A549 (cell line): Measurements from ENCODE around the gene LCE6A. TPM values are rescaled to one million over a fixed set of nuclear protein-coding genes. Genes with fewer than 3 reads are reported as not detected.

ENCODE experiments used
- ATAC-seq, 2 experiments: fragments of 200-7000 bp in 1 of 2; fragments of >200 bp in 1 of 2; cut with Nextera tagmentation in 1 of 2; cut with Tn5 transposase in 1 of 2; 3 replicates each; pipeline versions ENCODE4 v1.8.0 to v1.9.1; 2018 to 2020; ENCODE audit warnings: mild to moderate bottlenecking in 1 of 2, moderate library complexity in 1 of 2
- CTCF ChIA-PET: fragments of 300-600 bp; sonication (Branson Sonifier 250); formaldehyde crosslinking; extraction: SDS; loops from one replicate; lab custom pipeline; 2021; ENCODE audit warnings: antibody characterized with exemption, inconsistent platforms; lab: Yijun Ruan, JAX
- POLR2A ChIA-PET: fragments of 350-600 bp; formaldehyde crosslinking; extraction: SDS; loops from one replicate; lab custom pipeline; 2021; ENCODE audit warnings: antibody characterized with exemption, inconsistent platforms; lab: Yijun Ruan, JAX
- DNase-seq, 2 experiments: peaks; one replicate each; pipeline versions ENCODE4 v3.0.0 to v3.0.0-alpha.2; 2011 to 2016; ENCODE audit warnings: low read depth in 1 of 2, low spot score in 1 of 2
- FAIRE-seq: peaks from 2 replicates; lab custom pipeline; 2011; peaks lifted over from hg19 to GRCh38; lab: Jason Lieb, UNC
- H3K27ac ChIP-seq, 2 experiments: fragments of >200 bp; sonication (Bioruptor Twin); formaldehyde crosslinking; 3 replicates each; pipeline ENCODE4 v1.5.1; 2016 to 2017
- H3K4me1 ChIP-seq: fragments of >200 bp; sonication (Bioruptor Twin); formaldehyde crosslinking; 3 replicates; pipeline ENCODE4 v1.6.1; 2016
- H3K4me2 ChIP-seq: fragments of >200 bp; sonication (Bioruptor Twin); formaldehyde crosslinking; 3 replicates; pipeline ENCODE4 v1.6.1; 2016
- H3K4me3 ChIP-seq: fragments of >200 bp; sonication (Bioruptor Twin); formaldehyde crosslinking; 3 replicates; pipeline ENCODE4 v1.5.1; 2016
- H3K9me3 ChIP-seq: fragments of >200 bp; sonication (Bioruptor Twin); formaldehyde crosslinking; 3 replicates; pipeline ENCODE4 v1.6.1; 2016
- BCL3 ChIP-seq: fragments of >200 bp; sonication (Bioruptor Twin); formaldehyde crosslinking; IDR thresholded peaks from 3 replicates; pipeline ENCODE4 v1.6.1; 2016
- CBX2 ChIP-seq: fragments of 200-600 bp; sonication (generic); IDR thresholded peaks from 2 replicates; pipeline ENCODE4 v1.6.1; 2016; ENCODE audit warnings: low read depth, mild to moderate bottlenecking, borderline replicate concordance
- CEBPB ChIP-seq, 2 experiments: fragments of >200 bp in 1 of 2; sonication (Bioruptor Twin) in 1 of 2; formaldehyde crosslinking in 1 of 2; IDR thresholded peaks; 2 replicates each; pipeline ENCODE4 v1.6.1; 2012 to 2016
- CHD4 ChIP-seq: fragments of 200-600 bp; sonication (generic); IDR thresholded peaks from 2 replicates; pipeline ENCODE4 v1.6.1; 2016; ENCODE audit warnings: antibody characterized with exemption, mild to moderate bottlenecking, borderline replicate concordance
- EHF ChIP-seq: fragments of 250-450 bp; sonication (Bioruptor Pico); IDR thresholded peaks from 2 replicates; pipeline ENCODE4 v1.5.0; 2020; ENCODE audit warnings: mild to moderate bottlenecking
- EHMT2 ChIP-seq: fragments of 200-600 bp; sonication (generic); IDR thresholded peaks from 2 replicates; pipeline ENCODE4 v1.6.1; 2016; ENCODE audit warnings: antibody characterized with exemption, low read depth, mild to moderate bottlenecking, moderate library complexity
- ELK1 ChIP-seq: fragments of 150-350 bp; IDR thresholded peaks from 2 replicates; pipeline ENCODE4 v1.6.1; 2014; ENCODE audit warnings: low read depth, mild to moderate bottlenecking, low read length
- EP300 ChIP-seq, 2 experiments: fragments of >200 bp; sonication (Bioruptor Twin); formaldehyde crosslinking; IDR thresholded peaks; 2 replicates in 1 of 2; 3 replicates in 1 of 2; pipeline ENCODE4 v1.6.1; 2016 to 2017
- FOSL2 ChIP-seq, 2 experiments: fragments of 450-650 bp in 1 of 2; fragments of >200 bp in 1 of 2; sonication (Bioruptor Twin) in 1 of 2; formaldehyde crosslinking; IDR thresholded peaks; 2 replicates each; pipeline versions ENCODE4 v1.5.0 to v1.6.1; 2016 to 2020; ENCODE audit warnings: mild to moderate bottlenecking in 1 of 2, moderate library complexity in 1 of 2
- HEYL ChIP-seq: fragments of 250-450 bp; sonication (Bioruptor Pico); IDR thresholded peaks from 2 replicates; pipeline ENCODE4 v1.8.0; 2021; ENCODE audit warnings: mild to moderate bottlenecking, moderate library complexity
- HOXB5 ChIP-seq: fragments of 250-450 bp; sonication (Bioruptor Pico); IDR thresholded peaks from 2 replicates; pipeline ENCODE4 v1.5.0; 2020; ENCODE audit warnings: mild to moderate bottlenecking, moderate library complexity
- KDM5A ChIP-seq: fragments of 200-600 bp; sonication (generic); IDR thresholded peaks from 2 replicates; pipeline ENCODE4 v1.6.1; 2016; ENCODE audit warnings: antibody characterized with exemption, mild to moderate bottlenecking
- MAFK ChIP-seq: fragments of 450-650 bp; IDR thresholded peaks from 2 replicates; pipeline ENCODE4 v1.6.1; 2014; ENCODE audit not compliant: partially characterized antibody
- PBX3 ChIP-seq: IDR thresholded peaks from 2 replicates; pipeline ENCODE4 v1.6.1; 2012
- PHF8 ChIP-seq: fragments of 200-600 bp; sonication (generic); IDR thresholded peaks from 2 replicates; pipeline ENCODE4 v1.6.1; 2016; ENCODE audit warnings: low read depth, mild to moderate bottlenecking, antibody characterized with exemption, moderate library complexity, borderline replicate concordance
- POLR2A ChIP-seq: IDR thresholded peaks from 2 replicates; pipeline ENCODE4 v1.6.1; 2012; ENCODE audit warnings: mild to moderate bottlenecking, low read length
- POLR2AphosphoS2 ChIP-seq: conservative IDR thresholded peaks from 2 replicates; pipeline ENCODE4 v1.6.1; 2012; ENCODE audit warnings: low read length, improper control_type of control experiment, inconsistent platforms
- RAD21 ChIP-seq, 2 experiments: fragments of >200 bp in 1 of 2; sonication (Bioruptor Twin) in 1 of 2; formaldehyde crosslinking in 1 of 2; IDR thresholded peaks in 1 of 2; conservative IDR thresholded peaks in 1 of 2; 2 replicates in 1 of 2; 3 replicates in 1 of 2; pipeline ENCODE4 v1.6.1; 2012 to 2018; ENCODE audit warnings: inconsistent platforms in 1 of 2
- SREBF2 ChIP-seq: fragments of 450-650 bp; IDR thresholded peaks from 2 replicates; pipeline ENCODE4 v1.6.1; 2014; ENCODE audit warnings: mild to moderate bottlenecking, moderate library complexity
- TP53 ChIP-seq: fragments of 250-450 bp; sonication (Bioruptor Pico); IDR thresholded peaks from 2 replicates; pipeline ENCODE4 v1.5.0; 2021; ENCODE audit warnings: mild to moderate bottlenecking, moderate library complexity
- ZC3H11A ChIP-seq: fragments of 450-650 bp; IDR thresholded peaks from 2 replicates; pipeline ENCODE4 v1.6.1; 2014; ENCODE audit warnings: antibody characterized with exemption, mild to moderate bottlenecking
- ZNF302 ChIP-seq: fragments of 250-450 bp; sonication (Bioruptor Pico); IDR thresholded peaks from 2 replicates; pipeline ENCODE4 v1.9.0; 2021; ENCODE audit warnings: inconsistent platforms, mild to moderate bottlenecking, moderate library complexity
- WGBS: methylation state at CpG from one replicate; pipeline ENCODE4 v1.1.6; 2017; ENCODE audit errors: missing lambda C conversion rate; 5-methylcytosine and 5-hydroxymethylcytosine counted together
- polyA plus RNA-seq, 4 experiments: library from polyadenylated mRNA; depleted of rRNA in 3 of 4; stranded (reverse); fragments of >200 nt; fragmentation: RNase III in 1 of 4; extraction: RNeasy Plus Mini Kit Qiagen cat#74134 plus additional on column Dnase treatment in 1 of 4; gene quantifications; 2 replicates in 3 of 4; 3 replicates in 1 of 4; pipeline ENCODE4 v1.2.3, GENCODE V29; 2011 to 2017
- TF ChIP-seq, protein P1 (sequence below): IDR thresholded peaks from 2 replicates; pipeline ENCODE4 v1.6.1; 2012; ENCODE audit warnings: low read depth, borderline replicate concordance
- TF ChIP-seq, protein P2 (sequence below): fragments of 200-600 bp; sonication (generic); IDR thresholded peaks from 2 replicates; pipeline ENCODE4 v1.6.1; 2016; ENCODE audit warnings: antibody characterized with exemption, mild to moderate bottlenecking, moderate library complexity
- TF ChIP-seq, protein P3 (sequence below): fragments of 450-650 bp; IDR thresholded peaks from 2 replicates; pipeline ENCODE4 v1.6.1; 2014; ENCODE audit warnings: antibody characterized with exemption
- TF ChIP-seq, protein P4 (sequence below): fragments of >200 bp; sonication (Bioruptor Twin); formaldehyde crosslinking; IDR thresholded peaks from 2 replicates; pipeline ENCODE4 v1.6.1; 2016

The LCE6A gene
- polyA plus RNA-seq, 2 of the 4 experiments (the other 2 are of a cell fraction): not detected

DNA sequence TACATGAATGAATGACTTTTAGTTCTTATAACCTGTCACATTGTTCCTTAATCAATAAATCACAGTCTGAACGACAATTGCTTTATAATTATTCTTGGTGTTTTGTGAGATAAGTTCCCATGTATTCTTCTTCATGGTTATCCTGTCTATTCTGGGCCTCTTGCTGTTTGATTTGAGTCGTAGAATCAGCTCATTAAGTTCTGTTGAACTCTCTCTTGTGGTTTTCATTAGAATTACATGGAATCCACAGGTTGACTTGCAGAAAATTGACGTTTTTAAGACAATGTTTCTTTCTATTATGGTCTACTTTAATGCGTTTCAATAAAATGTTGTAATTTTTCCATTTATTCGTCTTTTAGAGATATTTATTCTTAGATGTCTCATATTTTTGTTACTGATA, 19.4 kb upstream of the LCE6A start:
- Histone ChIP-seq H3K4me3 (no peak overlapping the region), H3K9me3 (no peaks in the 10 kb centered on the region), H3K27ac (no peak overlapping the region), H3K4me1 (no peaks in the 10 kb centered on the region), H3K4me2 (no peak overlapping the region)
- DNase-seq (no peak), FAIRE-seq (no peak), ATAC-seq (no peak)
- ChIA-PET CTCF (no interaction called here), POLR2A (no interaction called here)
- TF ChIP-seq POLR2AphosphoS2: no peak
- TF ChIP-seq, protein P1, sequence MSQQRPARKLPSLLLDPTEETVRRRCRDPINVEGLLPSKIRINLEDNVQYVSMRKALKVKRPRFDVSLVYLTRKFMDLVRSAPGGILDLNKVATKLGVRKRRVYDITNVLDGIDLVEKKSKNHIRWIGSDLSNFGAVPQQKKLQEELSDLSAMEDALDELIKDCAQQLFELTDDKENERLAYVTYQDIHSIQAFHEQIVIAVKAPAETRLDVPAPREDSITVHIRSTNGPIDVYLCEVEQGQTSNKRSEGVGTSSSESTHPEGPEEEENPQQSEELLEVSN: no peak
- TF ChIP-seq EHMT2: no peak
- no peak for TF ChIP-seq PHF8
- TF ChIP-seq, protein P2, sequence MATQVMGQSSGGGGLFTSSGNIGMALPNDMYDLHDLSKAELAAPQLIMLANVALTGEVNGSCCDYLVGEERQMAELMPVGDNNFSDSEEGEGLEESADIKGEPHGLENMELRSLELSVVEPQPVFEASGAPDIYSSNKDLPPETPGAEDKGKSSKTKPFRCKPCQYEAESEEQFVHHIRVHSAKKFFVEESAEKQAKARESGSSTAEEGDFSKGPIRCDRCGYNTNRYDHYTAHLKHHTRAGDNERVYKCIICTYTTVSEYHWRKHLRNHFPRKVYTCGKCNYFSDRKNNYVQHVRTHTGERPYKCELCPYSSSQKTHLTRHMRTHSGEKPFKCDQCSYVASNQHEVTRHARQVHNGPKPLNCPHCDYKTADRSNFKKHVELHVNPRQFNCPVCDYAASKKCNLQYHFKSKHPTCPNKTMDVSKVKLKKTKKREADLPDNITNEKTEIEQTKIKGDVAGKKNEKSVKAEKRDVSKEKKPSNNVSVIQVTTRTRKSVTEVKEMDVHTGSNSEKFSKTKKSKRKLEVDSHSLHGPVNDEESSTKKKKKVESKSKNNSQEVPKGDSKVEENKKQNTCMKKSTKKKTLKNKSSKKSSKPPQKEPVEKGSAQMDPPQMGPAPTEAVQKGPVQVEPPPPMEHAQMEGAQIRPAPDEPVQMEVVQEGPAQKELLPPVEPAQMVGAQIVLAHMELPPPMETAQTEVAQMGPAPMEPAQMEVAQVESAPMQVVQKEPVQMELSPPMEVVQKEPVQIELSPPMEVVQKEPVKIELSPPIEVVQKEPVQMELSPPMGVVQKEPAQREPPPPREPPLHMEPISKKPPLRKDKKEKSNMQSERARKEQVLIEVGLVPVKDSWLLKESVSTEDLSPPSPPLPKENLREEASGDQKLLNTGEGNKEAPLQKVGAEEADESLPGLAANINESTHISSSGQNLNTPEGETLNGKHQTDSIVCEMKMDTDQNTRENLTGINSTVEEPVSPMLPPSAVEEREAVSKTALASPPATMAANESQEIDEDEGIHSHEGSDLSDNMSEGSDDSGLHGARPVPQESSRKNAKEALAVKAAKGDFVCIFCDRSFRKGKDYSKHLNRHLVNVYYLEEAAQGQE: no peak
- TF ChIP-seq KDM5A: no peak
- no peak for TF ChIP-seq RAD21 (conservative IDR thresholded peaks at IDR 0.05 in 1 of 2, IDR thresholded peaks at IDR 0.05 in 1 of 2)
- no peak for TF ChIP-seq MAFK
- TF ChIP-seq SREBF2: no peak
- TF ChIP-seq CEBPB (IDR thresholded peaks at IDR 0.05): no peak
- TF ChIP-seq FOSL2 (IDR thresholded peaks at IDR 0.05): no peak
- no peak for TF ChIP-seq FOSL2 (CRISPR knock-in tag; IDR thresholded peaks at IDR 0.05)
- TF ChIP-seq EHF (CRISPR knock-in tag): no peak
- WGBS: 4% methylated on average over 5 of the region's 5 CpGs

- FAIRE-seq: no peak
- H3K9me3 ChIP-seq: no peaks in the 10 kb centered on the region
- ATAC-seq: no peak
- TF ChIP-seq, protein P3, sequence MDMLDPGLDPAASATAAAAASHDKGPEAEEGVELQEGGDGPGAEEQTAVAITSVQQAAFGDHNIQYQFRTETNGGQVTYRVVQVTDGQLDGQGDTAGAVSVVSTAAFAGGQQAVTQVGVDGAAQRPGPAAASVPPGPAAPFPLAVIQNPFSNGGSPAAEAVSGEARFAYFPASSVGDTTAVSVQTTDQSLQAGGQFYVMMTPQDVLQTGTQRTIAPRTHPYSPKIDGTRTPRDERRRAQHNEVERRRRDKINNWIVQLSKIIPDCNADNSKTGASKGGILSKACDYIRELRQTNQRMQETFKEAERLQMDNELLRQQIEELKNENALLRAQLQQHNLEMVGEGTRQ: no peak
- no peak for TF ChIP-seq POLR2A
- no peak for TF ChIP-seq EP300 (IDR thresholded peaks at IDR 0.05)
- no peak for TF ChIP-seq ZC3H11A
- TF ChIP-seq TP53 (CRISPR knock-in tag): no peak
- TF ChIP-seq HOXB5 (CRISPR knock-in tag): no peak
- TF ChIP-seq, protein P4, sequence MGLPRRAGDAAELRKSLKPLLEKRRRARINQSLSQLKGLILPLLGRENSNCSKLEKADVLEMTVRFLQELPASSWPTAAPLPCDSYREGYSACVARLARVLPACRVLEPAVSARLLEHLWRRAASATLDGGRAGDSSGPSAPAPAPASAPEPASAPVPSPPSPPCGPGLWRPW: no peak
- TF ChIP-seq HEYL (CRISPR knock-in tag): no peak
- TF ChIP-seq PBX3: no peak
- no peak for TF ChIP-seq CHD4
- TF ChIP-seq EHMT2: no peak
- no peak for TF ChIP-seq ZNF302 (CRISPR knock-in tag)
- no peak for TF ChIP-seq ELK1
- TF ChIP-seq CBX2: no peak
- no peak for TF ChIP-seq BCL3
- H3K4me2 ChIP-seq: no peak overlapping the region
- H3K4me1 ChIP-seq: no peaks in the 10 kb centered on the region
- H3K27ac ChIP-seq: no peak overlapping the region
- H3K4me3 ChIP-seq: no peak overlapping the region
- no peak for DNase-seq
- ChIA-PET POLR2A (no interaction called here), CTCF (no interaction called here)
Measured at GRCh38 chr1:152824964-152825363, 17.7 kb upstream of the LCE6A start.
